AG04450 (cell line): ENCODE results near the gene CAMK4. TPM values are rescaled to one million over a fixed set of nuclear protein-coding genes. Genes with fewer than 3 reads are reported as not detected.
"Not testable (repeated sequence)": the region's sequence is repeated elsewhere in the genome, so short reads cannot be mapped to it uniquely, and the experiment has no call there.

Experiments used
- CTCF ChIA-PET: fragments of 300-600, 350-600 bp; formaldehyde crosslinking; extraction: SDS; loops from one replicate; lab custom pipeline; 2022; ENCODE audit warnings: antibody characterized with exemption, inconsistent platforms; lab: Charles Lee
- POLR2A ChIA-PET: fragments of 350-600 bp; formaldehyde crosslinking; extraction: SDS; loops from one replicate; lab custom pipeline; 2021; ENCODE audit warnings: antibody characterized with exemption, inconsistent platforms; lab: Yijun Ruan, JAX
- DNase-seq: peaks from one replicate; pipeline ENCODE4 v3.0.0-alpha.2; 2011; ENCODE audit warnings: low read depth, low spot score
- H3K27ac ChIP-seq: one replicate; pipeline ENCODE4 v1.5.1; 2012; ENCODE audit warnings: low read depth, low read length, control low read depth
- H3K27me3 ChIP-seq: one replicate; pipeline ENCODE4 v1.6.0; 2012; ENCODE audit warnings: low read length; ENCODE audit not compliant: control insufficient read depth, insufficient read depth
- H3K4me3 ChIP-seq: 2 replicates; pipeline ENCODE4 v1.5.1; 2011; ENCODE audit warnings: mild to moderate bottlenecking, low read depth, low read length, control low read depth
- H3K9me3 ChIP-seq: 2 replicates; pipeline ENCODE4 v1.5.1; 2012; ENCODE audit warnings: low read length; ENCODE audit not compliant: control insufficient read depth, insufficient read depth
- CTCF ChIP-seq: IDR thresholded peaks from 2 replicates; pipeline ENCODE4 v1.5.1; 2011; ENCODE audit warnings: low read depth, low read length, control low read depth, inconsistent platforms
- polyA plus RNA-seq: library from polyadenylated mRNA; depleted of rRNA; stranded (reverse); fragments of >200 nt; gene quantifications from 2 replicates; pipeline ENCODE4 v1.2.3, GENCODE V29; 2011

The CAMK4 gene
- polyA plus RNA-seq, 1 experiment, result 3.2 TPM

- TF ChIP-seq CTCF, result 0 out of 2 replicates have a peak, but pooled peaks have one; percentile 21
- ChIA-PET POLR2A (no interaction called here), CTCF (interaction anchor here (1.2 kb wide), 1 partner anchor 243 kb away, joined by 3 read pairs; no protein-coding TSS in a partner anchor)
- Histone ChIP-seq H3K27me3 (no peaks in the 10 kb centered on the region), H3K27ac (no peak overlapping the region), H3K9me3 (no peaks in the 10 kb centered on the region), H3K4me3 (no peak overlapping the region)
- DNase-seq, result no peak
Measured at GRCh38 chr5:111401906-111402305, 177.7 kb downstream of the CAMK4 start.

DNA sequence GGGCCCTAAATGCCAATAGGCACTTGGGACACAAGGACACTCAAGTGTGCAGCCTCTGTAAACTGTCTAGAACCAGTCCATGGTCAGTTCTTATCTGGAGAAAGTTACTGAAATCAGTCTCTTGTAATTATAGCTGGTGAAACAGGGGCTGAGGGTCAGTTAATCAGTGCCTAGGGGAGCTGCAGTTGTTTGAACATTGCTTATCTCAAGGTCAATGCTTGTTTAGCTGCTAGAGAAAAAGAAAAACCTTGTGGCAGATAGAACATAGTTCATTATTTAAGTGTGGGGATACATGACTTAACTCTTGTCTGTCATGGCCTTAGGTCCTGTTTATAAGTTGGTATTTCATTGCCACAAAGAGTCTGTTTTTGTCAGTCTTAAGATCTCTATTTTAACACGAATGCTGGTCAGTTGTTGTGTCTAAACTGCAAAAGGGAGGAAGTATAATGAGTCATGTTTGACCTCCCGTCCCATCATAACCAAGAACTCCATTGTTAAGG lies 180.1 kb downstream of the CAMK4 start:
- no peaks in the 10 kb centered on the region for H3K27me3 ChIP-seq
- DNase-seq, result no peak
- POLR2A ChIA-PET, result no interaction called here
- H3K9me3 ChIP-seq, result no peaks in the 10 kb centered on the region
- no peak overlapping the region for H3K4me3 ChIP-seq
- TF ChIP-seq CTCF, result no peak
- CTCF ChIA-PET, result no interaction called here
- no peak overlapping the region for H3K27ac ChIP-seq

DNA sequence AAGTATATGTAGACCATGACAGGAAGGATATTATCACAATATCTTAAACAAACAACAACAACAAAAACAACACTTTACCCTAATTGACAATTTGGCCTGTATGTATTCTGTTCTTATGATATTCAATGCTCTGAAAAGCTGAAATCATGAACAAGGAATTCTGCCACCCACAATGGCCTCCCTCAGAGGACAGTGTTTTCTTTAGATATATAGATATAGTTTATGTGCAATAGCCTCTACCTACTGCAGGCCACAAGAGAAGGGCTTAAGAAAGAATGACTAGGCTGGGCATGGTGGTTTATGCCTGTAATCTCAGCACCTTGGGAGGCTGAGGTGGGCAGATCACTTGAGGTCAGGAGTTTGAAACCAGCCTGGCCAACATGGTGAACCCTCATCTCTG lies 183.4 kb downstream of the CAMK4 start:
- ChIA-PET CTCF (no interaction called here), POLR2A (no interaction called here)
- Histone ChIP-seq H3K27me3 (no peaks in the 10 kb centered on the region), H3K27ac (no peak overlapping the region), H3K4me3 (no peak overlapping the region), H3K9me3 (no peaks in the 10 kb centered on the region)
- no peak for DNase-seq
- no peak for TF ChIP-seq CTCF

DNA sequence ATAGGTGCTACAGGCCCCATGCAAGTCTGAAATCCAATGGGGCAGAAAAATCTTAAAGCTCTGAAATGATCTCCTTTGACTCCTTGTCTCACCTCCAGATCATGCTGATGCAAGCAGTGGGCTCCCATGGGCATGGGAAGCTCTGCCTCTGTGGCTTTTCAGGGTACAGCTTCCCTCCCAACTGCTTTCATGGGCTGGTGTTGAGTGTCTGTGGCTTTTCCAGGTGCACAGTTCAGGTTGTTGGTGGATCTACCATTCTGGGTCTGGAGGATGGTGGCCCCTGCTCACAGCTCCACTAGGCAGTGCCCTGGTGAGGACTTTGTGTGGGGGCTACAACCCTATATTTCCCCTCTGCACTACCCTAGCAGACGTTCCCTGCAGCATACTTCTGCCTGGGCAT lies 184.6 kb downstream of the CAMK4 start:
- Histone ChIP-seq H3K27me3 (no peaks in the 10 kb centered on the region), H3K27ac (no peak overlapping the region), H3K4me3 (no peak overlapping the region), H3K9me3 (no peaks in the 10 kb centered on the region)
- no peak for TF ChIP-seq CTCF
- no peak for DNase-seq
- POLR2A ChIA-PET, result no interaction called here
- CTCF ChIA-PET, result no interaction called here

- H3K4me3 ChIP-seq, DNase-seq, H3K27me3 ChIP-seq, POLR2A ChIA-PET, CTCF ChIA-PET, H3K9me3 ChIP-seq, H3K27ac ChIP-seq: not testable (repeated sequence)
Measured at GRCh38 chr5:111409266-111409665, 185.1 kb downstream of the CAMK4 start.

DNA sequence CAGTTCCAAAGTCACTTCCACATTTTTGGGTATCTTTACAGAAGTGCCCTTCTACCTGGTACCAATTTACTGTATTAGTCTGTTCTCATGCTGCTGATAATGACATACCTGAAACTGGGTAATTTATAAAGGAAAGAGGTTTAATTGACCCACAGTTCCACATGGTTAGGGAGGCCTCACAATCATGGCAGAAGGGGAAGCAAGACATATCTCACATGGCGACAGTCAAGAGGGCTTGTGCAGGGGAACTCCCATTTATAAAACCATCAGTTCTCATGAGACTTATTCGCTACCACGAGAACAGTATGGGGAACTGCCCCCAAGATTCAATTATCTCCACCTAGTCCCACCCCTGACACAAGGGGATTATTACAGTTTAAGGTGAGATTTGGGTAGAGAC lies 185.9 kb downstream of the CAMK4 start:
- POLR2A ChIA-PET, H3K27ac ChIP-seq, H3K27me3 ChIP-seq, H3K4me3 ChIP-seq, H3K9me3 ChIP-seq, DNase-seq, CTCF ChIA-PET: not testable (repeated sequence)
